HG02678 (cell line): ENCODE measurements around the gene FAM114A2.

Source experiments
- ATAC-seq: cut with Tn5 transposase; IDR thresholded peaks from one replicate; pipeline ENCODE4 v1.9.1; 2021; ENCODE audit warnings: mild to moderate bottlenecking, moderate library complexity; ENCODE audit not compliant: unreplicated experiment

The FAM114A2 gene

GRCh38 chr5:153952893-153953292, 85.8 kb downstream of the FAM114A2 start:
- ATAC-seq, result no peak

- no peak for ATAC-seq
Observed at GRCh38 chr5:153952057-153952456, 86.7 kb downstream of the FAM114A2 start.

DNA sequence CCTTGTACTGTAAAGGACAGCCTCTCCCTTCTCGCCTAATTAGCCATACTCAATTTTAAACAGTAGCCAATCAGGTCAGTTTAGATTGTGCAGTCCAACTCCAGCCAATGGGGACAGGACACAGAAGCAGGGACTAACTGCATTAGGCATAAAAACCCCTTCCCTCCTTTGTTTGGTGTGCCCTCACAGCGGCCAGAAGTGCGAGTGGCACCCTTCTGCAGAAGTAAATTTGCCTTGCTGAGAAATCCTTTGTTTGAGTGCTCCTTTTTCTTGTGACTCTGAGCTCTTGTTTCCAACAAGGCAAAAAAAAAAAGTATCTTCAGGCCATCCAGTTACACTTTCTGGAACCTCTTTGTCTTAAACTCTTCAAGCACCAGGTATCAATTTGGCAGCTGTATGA, 97.4 kb downstream of the FAM114A2 start:
- no peak for ATAC-seq
